Body of pancreas (tissue), 4 donors: ENCODE results near the gene PCDHGA4. TPM values are rescaled to one million over a fixed set of nuclear protein-coding genes. Genes with fewer than 3 reads are reported as not detected.
A peak's percentile ranks its signal among the peaks of the same experiment; 100 is the strongest.
"Not testable (repeated sequence)": the region's sequence is repeated elsewhere in the genome, so short reads cannot be mapped to it uniquely, and the experiment has no call there.

Source experiments
- ATAC-seq: fragments of 150-250 bp; one replicate; pipeline ENCODE4 v1.9.1; 2016
- DNase-seq, 4 donors: peaks; one replicate each; pipeline ENCODE4 v3.0.0-alpha.2; 2019
- H3K27ac ChIP-seq, 4 donors: fragments of 200-600 bp; sonication (generic); 1 replicate in 3 of 4; 2 replicates in 1 of 4; pipeline versions ENCODE4 v1.5.1 to v1.6.1; 2016 to 2019; ENCODE audit warnings: mild to moderate bottlenecking in 1 of 4, mixed read lengths in 1 of 4, moderate library complexity in 1 of 4
- H3K27me3 ChIP-seq, 2 donors: fragments of 200-600 bp; sonication (generic); one replicate each; pipeline ENCODE4 v1.6.0; 2016; ENCODE audit warnings: mild to moderate bottlenecking in 1 of 2
- H3K36me3 ChIP-seq, 2 donors: fragments of 200-600 bp; sonication (generic); replicated peaks in 1 of 2; 2 replicates each; pipeline ENCODE4 v1.5.1; 2016; ENCODE audit warnings: low read depth in 2 of 2; ENCODE audit not compliant: insufficient read depth in 1 of 2
- H3K4me1 ChIP-seq: fragments of 200-600 bp; sonication (generic); one replicate; pipeline ENCODE4 v1.6.0; 2016
- H3K4me3 ChIP-seq, 2 donors: fragments of 200-600 bp; sonication (generic); 1 replicate in 1 of 2; 2 replicates in 1 of 2; pipeline ENCODE4 v1.5.1; 2016 to 2019
- H3K9me3 ChIP-seq, 3 donors: fragments of 200-600 bp; sonication (generic); 1 replicate in 2 of 3; 2 replicates in 1 of 3; pipeline ENCODE4 v1.5.1; 2016
- CTCF ChIP-seq, 7 experiments: fragments of 450-650 bp in 4 of 7; fragments of 200-600 bp in 3 of 7; sonication (generic) in 3 of 7; IDR thresholded peaks; one replicate each; pipeline ENCODE4 v1.5.1; 2016 to 2019; ENCODE audit warnings: antibody characterized with exemption in 7 of 7
- POLR2A ChIP-seq, 3 donors: fragments of 450-650 bp; IDR thresholded peaks; one replicate each; pipeline ENCODE4 v1.6.1; 2016; ENCODE audit warnings: antibody characterized with exemption in 3 of 3, mild to moderate bottlenecking in 2 of 3
- WGBS, 2 donors: methylation state at CpG; one replicate each; pipeline ENCODE4 v1.1.5; 2017; 5-methylcytosine and 5-hydroxymethylcytosine counted together
- intact Hi-C: fragments of 100-400 bp; cut with DNase I; formaldehyde crosslinking; loops from one replicate; pipeline ENCODE4 v1.15.1; 2023
- total RNA-seq, 2 donors: library from RNA; depleted of rRNA; stranded (reverse); fragments of >200 nt; gene quantifications; one replicate each; pipeline ENCODE4 v1.1.0, GENCODE V29; 2016

Gene PCDHGA4
- total RNA-seq, 2 donors from 2014 or later, result 6.7 to 10.9 TPM

DNA sequence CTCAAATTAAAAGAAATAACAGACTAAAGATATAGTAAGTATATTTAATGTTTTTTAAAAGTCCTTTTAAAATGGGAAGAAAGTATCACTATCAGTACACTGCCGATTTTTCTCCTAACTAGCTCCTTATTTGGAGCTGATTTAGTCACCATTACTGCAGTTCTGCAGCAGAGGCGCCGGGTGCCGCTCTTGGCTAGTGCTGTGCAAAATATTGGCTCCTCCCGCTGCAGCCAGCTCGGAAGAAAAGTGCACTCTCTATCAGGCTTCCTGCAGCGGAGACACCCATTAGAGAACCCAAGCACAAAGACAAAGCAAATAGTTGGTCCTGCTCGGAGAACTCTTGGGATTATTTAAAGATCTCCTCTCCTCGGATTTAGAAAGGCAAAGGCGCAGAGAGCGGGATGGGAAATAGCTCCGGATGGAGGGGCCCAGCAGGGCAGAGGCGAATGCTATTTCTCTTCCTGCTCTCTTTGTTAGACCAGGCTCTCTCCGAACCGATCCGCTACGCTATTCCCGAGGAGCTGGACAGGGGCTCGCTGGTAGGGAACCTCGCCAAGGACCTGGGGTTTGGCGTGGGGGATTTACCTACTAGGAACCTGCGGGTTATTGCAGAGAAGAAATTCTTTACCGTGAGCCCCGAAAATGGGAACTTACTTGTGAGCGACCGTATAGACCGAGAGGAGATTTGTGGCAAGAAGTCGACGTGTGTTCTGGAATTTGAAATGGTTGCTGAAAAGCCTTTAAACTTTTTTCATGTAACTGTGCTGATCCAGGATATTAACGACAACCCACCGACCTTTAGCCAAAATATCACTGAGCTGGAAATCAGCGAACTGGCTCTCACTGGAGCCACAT lies 15.4 kb downstream of the PCDHGA4 start, which contains the start of gene PCDHGB3:
Gene PCDHGB3 (plus strand): TSS at position 249 of the 855 bp plus-strand sequence. CDS start 153 bp downstream, at position 402.
- ATAC-seq, result peak; percentile 47
- no peaks in the 10 kb centered on the region for H3K27me3 ChIP-seq
- DNase-seq, result peak in 3 of 4 donors; percentile 31 to 39 (median 36)
- peaks cover 0 to 72% (median 21%) of the 10 kb centered on the region in 3 donors for H3K9me3 ChIP-seq
- peak in 4 of 7 experiments; percentile 21 to 34 (median 25) for TF ChIP-seq CTCF (IDR thresholded peaks at IDR 0.05)
- no peak for TF ChIP-seq POLR2A (IDR thresholded peaks at IDR 0.05)
- H3K36me3 ChIP-seq, result no peaks in the 10 kb centered on the region
- H3K4me1 ChIP-seq, result no peaks in the 10 kb centered on the region
- intact Hi-C loops, result no loop called here
- WGBS, 2 donors, result 14 to 22% methylated on average over 32 of the region's 32 CpGs
- H3K4me3 ChIP-seq, result no peak within 1 kb of the TSS
- H3K27ac ChIP-seq, result no peak within 1 kb of the TSS

DNA sequence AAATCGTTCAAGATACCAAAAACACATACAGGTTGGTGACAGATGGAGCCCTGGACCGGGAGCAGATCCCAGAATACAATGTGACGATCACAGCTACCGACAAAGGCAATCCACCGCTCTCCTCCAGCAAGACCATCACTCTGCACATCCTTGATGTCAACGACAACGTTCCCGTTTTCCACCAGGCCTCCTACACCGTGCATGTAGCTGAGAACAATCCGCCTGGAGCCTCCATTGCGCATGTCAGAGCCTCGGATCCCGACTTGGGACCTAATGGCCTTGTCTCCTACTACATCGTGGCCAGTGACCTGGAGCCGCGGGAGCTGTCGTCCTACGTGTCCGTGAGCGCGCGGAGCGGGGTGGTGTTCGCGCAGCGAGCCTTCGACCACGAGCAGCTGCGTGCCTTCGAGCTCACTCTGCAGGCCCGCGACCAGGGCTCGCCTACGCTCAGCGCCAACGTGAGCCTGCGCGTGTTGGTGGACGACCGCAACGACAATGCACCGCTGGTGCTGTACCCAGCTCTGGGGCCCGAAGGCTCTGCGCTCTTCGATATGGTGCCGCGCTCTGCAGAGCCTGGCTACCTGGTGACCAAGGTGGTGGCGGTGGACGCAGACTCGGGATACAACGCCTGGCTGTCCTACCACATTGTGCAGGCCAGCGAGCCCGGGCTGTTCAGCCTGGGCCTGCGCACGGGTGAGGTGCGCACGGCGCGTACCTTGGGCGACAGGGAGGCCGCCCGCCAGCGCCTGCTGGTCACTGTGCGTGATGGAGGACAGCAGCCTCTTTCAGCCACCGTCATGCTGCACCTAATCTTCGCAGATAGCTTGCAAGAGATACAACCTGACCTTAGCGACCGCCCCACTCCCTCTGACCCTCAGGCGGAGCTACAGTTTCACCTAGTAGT lies 17.0 kb downstream of the PCDHGA4 start:
- ATAC-seq (no peak), DNase-seq (no peak)
- Histone ChIP-seq H3K4me1 (no peaks in the 10 kb centered on the region), H3K27me3 (no peaks in the 10 kb centered on the region), H3K4me3 (no peak overlapping the region), H3K9me3 (peaks cover 0 to 70% (median 15%) of the 10 kb centered on the region in 3 donors), H3K36me3 (no peaks in the 10 kb centered on the region), H3K27ac (no peak overlapping the region)
- 19 to 30% methylated on average over 28 to 68 of the region's 69 CpGs for WGBS, 2 donors
- intact Hi-C loops, result no loop called here
- TF ChIP-seq POLR2A (IDR thresholded peaks at IDR 0.05), result no peak
- TF ChIP-seq CTCF (IDR thresholded peaks at IDR 0.05), result no peak

- 12 to 27% methylated on average over 17 to 27 of the region's 27 CpGs for WGBS, 2 donors
- intact Hi-C loops, result no loop called here
- DNase-seq, result no peak
- H3K36me3 ChIP-seq, result no peaks in the 10 kb centered on the region
- peak in 4 of 7 experiments; percentile 19 to 36 (median 29) for TF ChIP-seq CTCF (IDR thresholded peaks at IDR 0.05)
- no peak for TF ChIP-seq POLR2A (IDR thresholded peaks at IDR 0.05)
- H3K27ac ChIP-seq, result no peak within 1 kb of the TSS
- peaks cover 0 to 81% (median 15%) of the 10 kb centered on the region in 3 donors for H3K9me3 ChIP-seq
- H3K4me1 ChIP-seq, result no peaks in the 10 kb centered on the region
- ATAC-seq, result no peak
- no peaks in the 10 kb centered on the region for H3K27me3 ChIP-seq
- no peak within 1 kb of the TSS for H3K4me3 ChIP-seq
Measured at GRCh38 chr5:141373673-141374317, 19.0 kb downstream of the PCDHGA4 start, which contains the start of gene PCDHGA6. PCDHGA6 (plus strand) TSS chr5:141373891; CDS start chr5:141374084, 193 bp downstream.

GRCh38 chr5:141374627-141375026 lies 19.8 kb downstream of the PCDHGA4 start:
- WGBS, 2 donors, result 49 to 66% methylated on average over 14 of the region's 14 CpGs
- no peak overlapping the region for H3K27ac ChIP-seq
- H3K9me3 ChIP-seq, result peaks cover 0 to 78% (median 15%) of the 10 kb centered on the region in 3 donors
- ATAC-seq, result no peak
- no peaks in the 10 kb centered on the region for H3K4me1 ChIP-seq
- TF ChIP-seq POLR2A (IDR thresholded peaks at IDR 0.05), result no peak
- TF ChIP-seq CTCF (IDR thresholded peaks at IDR 0.05), result no peak
- no peaks in the 10 kb centered on the region for H3K27me3 ChIP-seq
- no peak for DNase-seq
- no peak overlapping the region for H3K4me3 ChIP-seq
- intact Hi-C loops, result no loop called here
- no peaks in the 10 kb centered on the region for H3K36me3 ChIP-seq

GRCh38 chr5:141375444-141376155 lies 20.8 kb downstream of the PCDHGA4 start:
- H3K9me3 ChIP-seq, result peaks cover 0 to 68% (median 11%) of the 10 kb centered on the region in 3 donors
- H3K27me3 ChIP-seq, DNase-seq, H3K27ac ChIP-seq, H3K4me1 ChIP-seq, intact Hi-C loops, H3K36me3 ChIP-seq, ATAC-seq, H3K4me3 ChIP-seq: not testable (repeated sequence)
- 38 to 39% methylated on average over 11 to 44 of the region's 48 CpGs for WGBS, 2 donors
